ENCODE measurements around the gene S1PR3. TPM values are rescaled to one million over a fixed set of nuclear protein-coding genes. Genes with fewer than 3 reads are reported as not detected.

Gene S1PR3
- total and polyA plus RNA-seq, 9 donors, result 14.7 to 54.7 (median 34.6) TPM

DNA sequence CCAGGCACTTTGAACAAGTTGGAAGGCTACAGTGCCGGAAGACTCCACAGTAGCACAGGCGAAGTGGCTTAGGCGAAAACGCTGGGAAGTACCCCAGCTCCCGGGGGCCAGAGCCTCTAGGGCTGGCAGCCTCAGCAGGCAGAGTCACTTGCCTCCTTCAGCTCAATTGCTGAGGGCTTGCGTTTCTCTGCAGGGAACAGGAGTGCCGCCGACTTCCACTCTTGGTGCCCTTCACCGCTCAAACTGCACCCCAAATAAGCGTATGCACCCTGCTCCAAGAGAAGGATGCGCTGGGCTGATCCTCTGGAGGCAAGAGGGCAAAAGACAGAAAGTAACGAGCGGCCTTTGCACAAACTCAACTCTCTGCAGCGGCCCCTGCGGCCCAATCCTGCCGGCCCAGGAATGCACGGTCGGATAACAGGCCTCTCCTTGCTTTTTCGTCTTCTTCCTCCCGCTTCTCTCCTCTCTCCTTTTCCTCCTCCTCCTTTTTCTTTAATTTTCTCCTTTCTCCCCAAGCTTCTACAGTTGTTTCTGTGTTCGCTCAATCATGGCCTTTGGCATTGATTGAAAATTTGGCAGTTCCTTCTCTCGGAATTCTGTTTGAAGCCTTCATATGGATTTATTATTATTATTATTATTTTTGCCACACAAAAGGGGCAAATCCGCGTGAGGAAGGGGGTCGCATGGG is 1.1 kb upstream of the S1PR3 start:
- peaks cover 2% of the 10 kb centered on the region for H3K36me3 ChIP-seq (ENCODE audit: control insufficient read depth, insufficient read depth, low read length)
- peak overlapping the region; percentile 52 for H3K4me3 ChIP-seq (ENCODE audit: low read length)
- H3K27ac ChIP-seq (ENCODE audit: low read length), result peak overlapping the region; percentile 86
- peaks cover 31% of the 10 kb centered on the region for H3K4me1 ChIP-seq (ENCODE audit: control insufficient read depth, insufficient read depth, low read length)
- WGBS (ENCODE audit: insufficient coverage), result 47% methylated on average over 22 of the region's 25 CpGs
- peaks cover 2% of the 10 kb centered on the region for H3K27me3 ChIP-seq (ENCODE audit: control insufficient read depth, insufficient read depth, low read length)
- H3K9me3 ChIP-seq (replicated peaks; ENCODE audit: control insufficient read depth, low read depth, low read length), result no peaks in the 10 kb centered on the region
- peak; percentile 47 for DNase-seq

DNA sequence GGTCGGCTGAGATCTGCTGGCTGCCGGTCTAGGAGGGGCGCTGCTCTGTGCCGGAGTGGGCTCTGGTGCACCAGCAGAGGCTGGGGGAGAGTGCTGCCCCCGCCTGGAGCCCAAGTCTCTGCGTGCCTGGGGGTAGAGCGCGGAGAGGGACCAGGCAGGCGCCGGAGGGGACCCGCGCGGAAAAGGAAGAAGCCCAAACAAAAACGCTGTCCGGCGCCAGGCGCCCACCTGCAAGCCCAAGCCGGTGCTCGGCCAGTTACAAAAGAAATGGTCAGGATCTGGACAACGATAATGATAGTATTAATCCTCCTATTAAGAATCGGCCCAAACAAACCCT is 571 bp upstream of the S1PR3 start:
- WGBS (ENCODE audit: insufficient coverage), result 4% methylated on average over 14 of the region's 21 CpGs
- Histone ChIP-seq H3K4me1 (ENCODE audit: control insufficient read depth, insufficient read depth, low read length) (peaks cover 34% of the 10 kb centered on the region), H3K36me3 (ENCODE audit: control insufficient read depth, insufficient read depth, low read length) (peaks cover 4% of the 10 kb centered on the region), H3K27me3 (ENCODE audit: control insufficient read depth, insufficient read depth, low read length) (peaks cover 2% of the 10 kb centered on the region), H3K9me3 (replicated peaks; ENCODE audit: control insufficient read depth, low read depth, low read length) (no peaks in the 10 kb centered on the region), H3K27ac (ENCODE audit: low read length) (peak overlapping the region; percentile 86), H3K4me3 (ENCODE audit: low read length) (peak overlapping the region; percentile 52)
- DNase-seq, result no peak

DNA sequence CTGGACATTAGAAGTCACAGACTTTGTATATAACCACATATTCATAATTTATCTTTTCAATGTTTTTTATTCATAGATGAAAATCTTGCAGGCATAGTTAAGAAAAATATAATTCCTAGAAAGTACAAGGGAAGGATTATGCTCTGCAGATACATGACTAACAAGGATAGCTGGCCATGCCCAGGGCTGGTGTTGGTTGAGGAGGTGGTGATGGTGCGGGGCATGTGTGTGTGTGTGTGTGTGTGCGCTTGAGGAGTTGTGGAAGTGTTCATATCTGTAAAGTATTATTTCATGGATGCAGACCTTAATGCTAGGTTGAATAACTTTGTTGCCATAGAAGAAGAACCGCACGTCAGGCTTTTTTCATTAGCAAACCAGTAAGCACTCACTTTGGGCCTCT is 1.3 kb downstream of the S1PR3 start:
- no peak for DNase-seq
- Histone ChIP-seq H3K9me3 (replicated peaks; ENCODE audit: control insufficient read depth, low read depth, low read length) (no peaks in the 10 kb centered on the region), H3K27ac (ENCODE audit: low read length) (peak overlapping the region; percentile 29), H3K4me3 (ENCODE audit: low read length) (peak overlapping the region; percentile 52), H3K27me3 (ENCODE audit: control insufficient read depth, insufficient read depth, low read length) (peaks cover 2% of the 10 kb centered on the region), H3K4me1 (ENCODE audit: control insufficient read depth, insufficient read depth, low read length) (peaks cover 49% of the 10 kb centered on the region), H3K36me3 (ENCODE audit: control insufficient read depth, insufficient read depth, low read length) (peaks cover 15% of the 10 kb centered on the region)
- WGBS (ENCODE audit: insufficient coverage), result no CpG with 5 or more reads among the region's 4 CpGs

DNA sequence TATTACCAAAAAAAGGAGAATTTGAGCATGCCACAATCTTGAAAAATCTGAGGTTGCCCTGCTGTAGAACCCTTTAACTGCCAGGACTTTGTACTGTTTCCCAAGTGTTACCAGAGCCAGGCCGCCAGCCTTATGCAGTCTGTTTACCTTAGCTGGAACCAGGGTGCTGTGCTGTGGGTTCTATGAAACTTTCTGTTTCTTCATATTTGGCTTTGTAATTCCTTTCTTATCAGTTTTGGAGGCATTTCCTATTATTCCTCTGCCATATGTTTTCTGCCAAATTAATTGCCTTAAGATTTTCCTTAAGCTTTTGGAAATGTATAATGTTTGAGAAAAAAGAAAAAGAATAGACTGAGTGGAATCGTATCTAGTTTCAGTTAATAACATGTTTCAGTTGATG is 2.1 kb downstream of the S1PR3 start:
- Histone ChIP-seq H3K27ac (ENCODE audit: low read length) (peak overlapping the region; percentile 42), H3K36me3 (ENCODE audit: control insufficient read depth, insufficient read depth, low read length) (peaks cover 15% of the 10 kb centered on the region), H3K27me3 (ENCODE audit: control insufficient read depth, insufficient read depth, low read length) (peaks cover 2% of the 10 kb centered on the region), H3K4me3 (ENCODE audit: low read length) (peak overlapping the region; percentile 52), H3K9me3 (replicated peaks; ENCODE audit: control insufficient read depth, low read depth, low read length) (no peaks in the 10 kb centered on the region), H3K4me1 (ENCODE audit: control insufficient read depth, insufficient read depth, low read length) (peaks cover 57% of the 10 kb centered on the region)
- no CpG with 5 or more reads among the region's 2 CpGs for WGBS (ENCODE audit: insufficient coverage)
- no peak for DNase-seq

DNA sequence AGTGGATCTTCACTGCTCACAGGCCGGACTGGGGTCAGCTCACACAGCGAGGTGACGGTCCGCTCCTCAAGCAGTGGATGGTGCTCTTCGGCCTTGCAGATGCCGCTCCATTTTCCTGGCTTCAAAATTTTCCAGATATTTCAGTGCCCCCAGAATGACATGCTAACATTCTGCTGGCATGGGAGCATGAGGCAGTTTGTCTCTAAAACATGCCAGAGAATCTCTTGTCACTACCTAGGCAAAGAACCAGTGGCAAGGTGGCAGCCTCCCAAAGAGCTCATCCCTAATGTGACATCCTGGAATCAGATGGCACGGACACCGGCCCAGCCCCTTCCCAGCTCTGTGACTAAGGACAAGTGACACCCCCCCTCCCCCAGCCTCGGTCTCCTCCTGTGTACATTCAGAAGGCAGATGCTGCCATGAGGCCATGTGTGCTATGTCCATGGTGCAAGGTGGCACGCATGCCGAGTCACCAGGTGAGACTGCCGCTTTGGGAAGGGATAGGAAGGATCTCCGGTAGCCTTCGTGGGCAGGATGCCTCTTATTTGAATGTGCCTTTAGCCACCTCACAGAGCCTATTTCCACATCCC is 2.7 kb downstream of the S1PR3 start:
- H3K27ac ChIP-seq (ENCODE audit: low read length), result peak overlapping the region; percentile 25
- peak overlapping the region; percentile 52 for H3K4me3 ChIP-seq (ENCODE audit: low read length)

DNA sequence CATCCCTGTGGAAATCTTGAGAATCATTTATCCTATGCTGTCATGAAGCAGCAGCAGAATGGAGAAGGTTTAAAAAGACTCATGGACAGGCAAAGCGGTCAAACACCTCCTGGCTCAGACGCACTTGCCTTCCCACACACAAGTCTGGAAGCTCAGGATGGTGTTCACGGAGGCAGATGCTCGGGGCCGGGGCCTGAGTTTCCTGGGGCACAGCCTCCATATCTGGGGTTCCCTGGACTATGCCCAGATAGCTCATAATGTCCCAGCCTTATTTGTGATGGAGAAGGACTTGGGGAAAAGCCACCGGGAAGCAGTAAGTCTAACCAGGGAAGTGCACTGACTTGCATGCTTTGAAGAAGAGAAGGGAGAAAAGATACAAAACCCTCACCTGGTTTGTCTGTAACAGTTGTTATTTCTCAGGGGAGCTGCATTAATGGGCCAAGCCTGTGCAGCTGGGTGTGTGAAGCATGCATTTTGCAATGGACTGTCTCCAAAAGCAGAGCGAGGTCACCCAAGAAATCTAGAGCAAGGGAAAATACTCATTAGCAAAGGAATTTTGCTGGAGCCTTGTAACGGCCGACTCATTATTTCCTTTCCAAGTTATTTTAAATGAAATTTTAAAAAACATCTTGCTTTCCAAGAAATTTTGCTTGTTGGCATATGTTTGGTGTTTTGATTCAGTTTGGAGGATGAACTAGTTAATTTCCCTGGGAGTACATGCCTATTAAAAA is 3.4 kb downstream of the S1PR3 start:
- Histone ChIP-seq H3K9me3 (replicated peaks; ENCODE audit: control insufficient read depth, low read depth, low read length) (no peaks in the 10 kb centered on the region), H3K27ac (ENCODE audit: low read length) (peak overlapping the region; percentile 25), H3K4me1 (ENCODE audit: control insufficient read depth, insufficient read depth, low read length) (peaks cover 63% of the 10 kb centered on the region), H3K36me3 (ENCODE audit: control insufficient read depth, insufficient read depth, low read length) (peaks cover 15% of the 10 kb centered on the region), H3K27me3 (ENCODE audit: control insufficient read depth, insufficient read depth, low read length) (peaks cover 2% of the 10 kb centered on the region), H3K4me3 (ENCODE audit: low read length) (peak overlapping the region; percentile 52)
- 40% methylated on average over 3 of the region's 9 CpGs for WGBS (ENCODE audit: insufficient coverage)
- peak; percentile 91 for DNase-seq

More for the DNA sequence above, 2.7 kb downstream of the S1PR3 start:
- Histone ChIP-seq H3K9me3 (replicated peaks; ENCODE audit: control insufficient read depth, low read depth, low read length) (no peaks in the 10 kb centered on the region), H3K36me3 (ENCODE audit: control insufficient read depth, insufficient read depth, low read length) (peaks cover 15% of the 10 kb centered on the region), H3K27me3 (ENCODE audit: control insufficient read depth, insufficient read depth, low read length) (peaks cover 2% of the 10 kb centered on the region), H3K4me1 (ENCODE audit: control insufficient read depth, insufficient read depth, low read length) (peaks cover 63% of the 10 kb centered on the region)
- WGBS (ENCODE audit: insufficient coverage), result 50% methylated on average over 8 of the region's 14 CpGs
- DNase-seq, result no peak

DNA sequence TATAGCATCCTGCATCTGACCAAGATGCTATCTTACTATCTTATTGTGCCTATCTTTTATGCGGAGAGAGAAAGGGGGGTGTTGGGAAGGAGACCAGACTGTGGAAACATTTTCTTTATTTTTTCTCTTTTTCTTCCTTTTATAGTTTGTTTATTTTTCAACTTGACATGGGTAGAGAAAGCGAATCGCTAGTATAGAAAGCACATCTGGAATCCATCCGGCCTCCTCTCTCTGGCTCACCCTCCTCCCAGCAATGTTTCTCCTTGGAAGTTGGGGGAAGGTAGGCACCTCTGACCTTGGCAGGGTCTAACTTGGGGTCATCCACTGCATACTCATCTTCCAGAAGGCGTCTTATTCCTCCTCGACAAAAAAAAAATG is 3.9 kb downstream of the S1PR3 start:
- H3K4me3 ChIP-seq (ENCODE audit: low read length), result peak overlapping the region; percentile 52
- H3K4me1 ChIP-seq (ENCODE audit: control insufficient read depth, insufficient read depth, low read length), result peaks cover 61% of the 10 kb centered on the region
- no CpG with 5 or more reads among the region's 6 CpGs for WGBS (ENCODE audit: insufficient coverage)

DNA sequence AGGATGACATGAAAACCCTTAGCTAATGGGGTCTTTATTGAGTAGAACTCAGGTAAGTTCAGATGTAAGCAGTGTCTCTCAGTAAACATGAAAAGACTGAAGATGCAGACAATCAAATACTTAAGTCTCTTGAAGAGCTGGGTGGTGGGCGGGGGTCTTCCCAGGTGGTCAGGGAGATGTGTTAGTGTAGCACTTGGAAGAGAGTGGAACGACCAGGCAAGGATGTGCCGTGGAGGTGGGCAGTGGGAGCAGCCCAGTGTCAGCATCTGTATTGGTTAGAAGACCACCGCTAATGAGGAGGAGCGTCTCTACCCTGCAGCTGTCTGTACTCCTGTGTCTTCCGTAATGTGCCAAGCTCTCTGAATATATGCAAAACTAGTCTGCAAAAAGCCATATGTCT is 4.4 kb downstream of the S1PR3 start:
- WGBS (ENCODE audit: insufficient coverage), result 48% methylated on average over 6 of the region's 6 CpGs
- H3K27ac ChIP-seq (ENCODE audit: low read length), result no peak overlapping the region
- H3K4me3 ChIP-seq (ENCODE audit: low read length), result peak overlapping the region; percentile 10

More for the DNA sequence above, 3.9 kb downstream of the S1PR3 start:
- Histone ChIP-seq H3K36me3 (ENCODE audit: control insufficient read depth, insufficient read depth, low read length) (peaks cover 15% of the 10 kb centered on the region), H3K27ac (ENCODE audit: low read length) (peak overlapping the region; percentile 25), H3K27me3 (ENCODE audit: control insufficient read depth, insufficient read depth, low read length) (peaks cover 2% of the 10 kb centered on the region), H3K9me3 (replicated peaks; ENCODE audit: control insufficient read depth, low read depth, low read length) (no peaks in the 10 kb centered on the region)
- peak; percentile 80 for DNase-seq

DNA sequence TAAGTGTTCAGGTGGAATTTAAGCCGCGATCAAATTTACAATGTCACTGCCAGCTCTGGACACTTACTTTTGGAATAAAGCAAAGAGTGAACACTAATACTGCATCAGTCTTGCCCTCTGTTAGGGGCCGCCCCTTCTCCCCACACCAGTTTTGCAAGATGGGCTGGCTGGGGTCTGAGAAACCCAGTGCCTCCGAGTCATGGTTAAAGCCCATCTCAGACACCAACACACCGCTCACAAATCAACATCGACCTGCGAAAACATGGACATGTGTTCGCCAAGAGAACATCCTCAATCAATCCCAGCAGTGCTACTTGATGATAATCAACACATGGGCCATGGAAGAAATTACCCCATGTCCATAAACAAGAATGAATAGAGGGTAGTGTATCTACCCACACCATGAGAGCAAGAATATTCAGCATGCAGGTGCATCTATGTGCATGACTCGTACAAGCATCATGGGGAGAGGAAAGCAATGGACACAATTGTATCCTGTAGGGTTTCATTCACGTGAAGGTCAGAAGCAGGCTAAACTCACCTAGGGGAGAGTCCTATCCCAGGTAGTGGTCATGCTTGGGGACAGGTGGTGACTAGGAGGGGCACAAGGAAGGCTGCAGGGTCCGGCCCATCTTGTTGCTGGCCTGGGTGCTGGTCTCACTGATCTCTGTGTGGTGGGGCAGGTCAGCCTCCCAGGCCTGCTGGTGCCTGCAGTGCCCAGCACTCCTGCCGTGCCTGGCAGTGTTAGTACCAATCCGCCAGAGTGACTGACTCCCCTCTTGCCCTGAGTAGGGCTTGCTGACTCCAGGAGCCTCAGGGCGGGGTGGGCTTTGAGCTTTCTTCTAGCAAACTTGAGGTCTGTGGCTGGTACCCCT is 5.0 kb downstream of the S1PR3 start:
- H3K4me1 ChIP-seq (ENCODE audit: control insufficient read depth, insufficient read depth, low read length), result peaks cover 66% of the 10 kb centered on the region
- DNase-seq, result no peak
- H3K27ac ChIP-seq (ENCODE audit: low read length), result no peak overlapping the region
- H3K9me3 ChIP-seq (replicated peaks; ENCODE audit: control insufficient read depth, low read depth, low read length), result no peaks in the 10 kb centered on the region
- H3K27me3 ChIP-seq (ENCODE audit: control insufficient read depth, insufficient read depth, low read length), result peaks cover 3% of the 10 kb centered on the region
- 61% methylated on average over 10 of the region's 14 CpGs for WGBS (ENCODE audit: insufficient coverage)
- H3K4me3 ChIP-seq (ENCODE audit: low read length), result peak overlapping the region; percentile 1
- peaks cover 18% of the 10 kb centered on the region for H3K36me3 ChIP-seq (ENCODE audit: control insufficient read depth, insufficient read depth, low read length)

More for the DNA sequence above, 4.4 kb downstream of the S1PR3 start:
- Histone ChIP-seq H3K27me3 (ENCODE audit: control insufficient read depth, insufficient read depth, low read length) (peaks cover 2% of the 10 kb centered on the region), H3K9me3 (replicated peaks; ENCODE audit: control insufficient read depth, low read depth, low read length) (no peaks in the 10 kb centered on the region), H3K36me3 (ENCODE audit: control insufficient read depth, insufficient read depth, low read length) (peaks cover 15% of the 10 kb centered on the region), H3K4me1 (ENCODE audit: control insufficient read depth, insufficient read depth, low read length) (peaks cover 64% of the 10 kb centered on the region)
- DNase-seq, result no peak

DNA sequence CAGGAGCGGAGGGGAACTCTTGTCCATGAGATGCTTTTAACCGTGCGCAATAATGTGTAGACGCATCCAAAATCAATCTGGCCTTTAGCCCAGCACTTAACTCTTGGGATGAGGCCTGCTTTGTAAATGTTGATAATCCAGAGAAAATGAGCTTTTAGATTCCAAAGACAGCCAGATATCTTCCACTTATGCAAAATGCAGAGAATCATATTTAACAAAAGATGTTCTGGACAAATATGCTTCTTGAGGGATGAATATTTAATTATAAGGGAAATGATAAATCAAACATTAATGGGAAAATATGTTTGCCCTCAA is 5.6 kb downstream of the S1PR3 start:
- H3K27ac ChIP-seq (ENCODE audit: low read length), result no peak overlapping the region
- peak; percentile 78 for DNase-seq
- peaks cover 66% of the 10 kb centered on the region for H3K4me1 ChIP-seq (ENCODE audit: control insufficient read depth, insufficient read depth, low read length)
- peaks cover 24% of the 10 kb centered on the region for H3K36me3 ChIP-seq (ENCODE audit: control insufficient read depth, insufficient read depth, low read length)
- no peak overlapping the region for H3K4me3 ChIP-seq (ENCODE audit: low read length)
- peaks cover 5% of the 10 kb centered on the region for H3K27me3 ChIP-seq (ENCODE audit: control insufficient read depth, insufficient read depth, low read length)
- 29% methylated on average over 1 of the region's 4 CpGs for WGBS (ENCODE audit: insufficient coverage)
- no peaks in the 10 kb centered on the region for H3K9me3 ChIP-seq (replicated peaks; ENCODE audit: control insufficient read depth, low read depth, low read length)

All from muscle of leg (tissue), 11 donors.